Liver (tissue), 9 donors: ENCODE data around the gene DIAPH3. TPM values are rescaled to one million over a fixed set of nuclear protein-coding genes. Genes with fewer than 3 reads are reported as not detected.

ENCODE experiments used
- DNase-seq: peaks from one replicate; pipeline ENCODE4 v3.0.0-alpha.2; 2017; ENCODE audit warnings: low spot score
- H3K27ac ChIP-seq, 2 donors: one replicate each; pipeline ENCODE4 v1.7.0; 2013; ENCODE audit warnings: inconsistent platforms in 2 of 2, low read length in 2 of 2, control low read depth in 1 of 2, low read depth in 1 of 2, mild to moderate bottlenecking in 1 of 2
- H3K27me3 ChIP-seq, 4 donors: one replicate each; pipeline versions ENCODE4 v1.6.1 to v1.7.0; 2013; ENCODE audit warnings: low read length in 3 of 4, inconsistent platforms in 1 of 4, mild to moderate bottlenecking in 1 of 4, moderate library complexity in 1 of 4; ENCODE audit not compliant: control insufficient read depth in 4 of 4, insufficient read depth in 4 of 4
- H3K36me3 ChIP-seq, 4 donors: one replicate each; pipeline versions ENCODE4 v1.6.1 to v1.7.0; 2013; ENCODE audit warnings: low read length in 3 of 4, mild to moderate bottlenecking in 3 of 4, low read depth in 1 of 4, moderate library complexity in 1 of 4; ENCODE audit not compliant: control insufficient read depth in 4 of 4, insufficient read depth in 3 of 4
- H3K4me1 ChIP-seq, 4 donors: one replicate each; pipeline versions ENCODE4 v1.6.1 to v1.7.0; 2013; ENCODE audit warnings: low read length in 3 of 4, mild to moderate bottlenecking in 3 of 4, moderate library complexity in 1 of 4; ENCODE audit not compliant: control insufficient read depth in 4 of 4, insufficient read depth in 4 of 4
- H3K4me3 ChIP-seq, 3 donors: one replicate each; pipeline versions ENCODE4 v1.6.1 to v1.7.0; 2013; ENCODE audit warnings: low read length in 3 of 3, control low read depth in 1 of 3, low read depth in 1 of 3, mild to moderate bottlenecking in 1 of 3
- H3K9ac ChIP-seq, 2 donors: one replicate each; pipeline ENCODE4 v1.7.0; 2013; ENCODE audit warnings: low read length in 2 of 2, mild to moderate bottlenecking in 2 of 2, moderate library complexity in 2 of 2, control low read depth in 1 of 2, low read depth in 1 of 2
- H3K9me3 ChIP-seq, 4 donors: one replicate each; pipeline versions ENCODE4 v1.6.1 to v1.7.0; 2013; ENCODE audit warnings: low read length in 3 of 4; ENCODE audit not compliant: control insufficient read depth in 4 of 4
- GABPA ChIP-seq, 2 donors: IDR thresholded peaks in 1 of 2; conservative IDR thresholded peaks in 1 of 2; 2 replicates each; pipeline ENCODE4 v1.6.1; 2016; ENCODE audit warnings: antibody characterized with exemption in 2 of 2, mild to moderate bottlenecking in 1 of 2, moderate library complexity in 1 of 2
- HNF4A ChIP-seq, 2 donors: conservative IDR thresholded peaks; 2 replicates each; pipeline ENCODE4 v1.6.1; 2016; ENCODE audit warnings: antibody characterized with exemption in 2 of 2, mild to moderate bottlenecking in 2 of 2
- HNF4G ChIP-seq: IDR thresholded peaks from 2 replicates; pipeline ENCODE4 v1.6.1; 2016; ENCODE audit warnings: antibody characterized with exemption
- NR2F2 ChIP-seq: IDR thresholded peaks from 2 replicates; pipeline ENCODE4 v1.6.1; 2016; ENCODE audit warnings: antibody characterized with exemption
- RAD21 ChIP-seq, 2 donors: IDR thresholded peaks; 2 replicates each; pipeline ENCODE4 v1.6.1; 2016; ENCODE audit warnings: antibody characterized with exemption in 2 of 2, mild to moderate bottlenecking in 2 of 2
- RXRA ChIP-seq, 2 donors: IDR thresholded peaks; 2 replicates each; pipeline ENCODE4 v1.6.1; 2017 to 2018; ENCODE audit warnings: antibody characterized with exemption in 2 of 2, mild to moderate bottlenecking in 1 of 2
- TAF1 ChIP-seq: conservative IDR thresholded peaks from 2 replicates; pipeline ENCODE4 v1.6.1; 2016; ENCODE audit warnings: antibody characterized with exemption, mild to moderate bottlenecking
- YY1 ChIP-seq: IDR thresholded peaks from 2 replicates; pipeline ENCODE4 v1.6.1; 2016; ENCODE audit warnings: antibody characterized with exemption, mild to moderate bottlenecking
- WGBS: extraction: QIAGEN DNeasy Blood & Tissue Kit; methylation state at CpG from one replicate; pipeline ENCODE4 v1.1.7; 2013; 5-methylcytosine and 5-hydroxymethylcytosine counted together
- polyA plus RNA-seq, 2 donors: library from polyadenylated mRNA; stranded (reverse) in 1 of 2; unstranded in 1 of 2; fragments of 200-250 nt in 1 of 2; fragments of >200 nt in 1 of 2; fragmentation: Nextera tagmentation in 1 of 2; extraction: Ambion mirVana in 1 of 2; gene quantifications; one replicate each; pipeline versions ENCODE4 v1.2.1 to v1.2.3, GENCODE V29; 2013 to 2015
- total RNA-seq, 2 donors: library from RNA; depleted of rRNA; stranded (reverse); fragments of >200 nt; gene quantifications; one replicate each; pipeline ENCODE4 v1.2.3, GENCODE V29; 2014
- TF ChIP-seq, protein P1 (sequence below): IDR thresholded peaks from 2 replicates; pipeline ENCODE4 v1.6.1; 2016; ENCODE audit warnings: antibody characterized with exemption
- TF ChIP-seq, protein P2 (sequence below): IDR thresholded peaks from 2 replicates; pipeline ENCODE4 v1.6.1; 2016; ENCODE audit warnings: antibody characterized with exemption, mild to moderate bottlenecking
- TF ChIP-seq, protein P3 (sequence below): fragments of 150-350 bp; IDR thresholded peaks from 2 replicates; pipeline ENCODE4 v1.5.1; 2017; ENCODE audit warnings: improper control_type of control experiment, low read depth, low read length; ENCODE audit not compliant: missing input control
- TF ChIP-seq, protein P4 (sequence below): IDR thresholded peaks from 2 replicates; pipeline ENCODE4 v1.6.1; 2016; ENCODE audit warnings: antibody characterized with exemption
- donor health status: healthy.
- donor health status: healthy.
- donor health status: healthy.
- donor health status: healthy.
- donor health status: healthy.

Gene DIAPH3
- total and polyA plus RNA-seq, 4 donors, result 0.08 to 11.1 (median 0.27) TPM

- TF ChIP-seq, protein P1, sequence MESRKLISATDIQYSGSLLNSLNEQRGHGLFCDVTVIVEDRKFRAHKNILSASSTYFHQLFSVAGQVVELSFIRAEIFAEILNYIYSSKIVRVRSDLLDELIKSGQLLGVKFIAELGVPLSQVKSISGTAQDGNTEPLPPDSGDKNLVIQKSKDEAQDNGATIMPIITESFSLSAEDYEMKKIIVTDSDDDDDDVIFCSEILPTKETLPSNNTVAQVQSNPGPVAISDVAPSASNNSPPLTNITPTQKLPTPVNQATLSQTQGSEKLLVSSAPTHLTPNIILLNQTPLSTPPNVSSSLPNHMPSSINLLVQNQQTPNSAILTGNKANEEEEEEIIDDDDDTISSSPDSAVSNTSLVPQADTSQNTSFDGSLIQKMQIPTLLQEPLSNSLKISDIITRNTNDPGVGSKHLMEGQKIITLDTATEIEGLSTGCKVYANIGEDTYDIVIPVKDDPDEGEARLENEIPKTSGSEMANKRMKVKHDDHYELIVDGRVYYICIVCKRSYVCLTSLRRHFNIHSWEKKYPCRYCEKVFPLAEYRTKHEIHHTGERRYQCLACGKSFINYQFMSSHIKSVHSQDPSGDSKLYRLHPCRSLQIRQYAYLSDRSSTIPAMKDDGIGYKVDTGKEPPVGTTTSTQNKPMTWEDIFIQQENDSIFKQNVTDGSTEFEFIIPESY, result no peak
- TF ChIP-seq, protein P2, sequence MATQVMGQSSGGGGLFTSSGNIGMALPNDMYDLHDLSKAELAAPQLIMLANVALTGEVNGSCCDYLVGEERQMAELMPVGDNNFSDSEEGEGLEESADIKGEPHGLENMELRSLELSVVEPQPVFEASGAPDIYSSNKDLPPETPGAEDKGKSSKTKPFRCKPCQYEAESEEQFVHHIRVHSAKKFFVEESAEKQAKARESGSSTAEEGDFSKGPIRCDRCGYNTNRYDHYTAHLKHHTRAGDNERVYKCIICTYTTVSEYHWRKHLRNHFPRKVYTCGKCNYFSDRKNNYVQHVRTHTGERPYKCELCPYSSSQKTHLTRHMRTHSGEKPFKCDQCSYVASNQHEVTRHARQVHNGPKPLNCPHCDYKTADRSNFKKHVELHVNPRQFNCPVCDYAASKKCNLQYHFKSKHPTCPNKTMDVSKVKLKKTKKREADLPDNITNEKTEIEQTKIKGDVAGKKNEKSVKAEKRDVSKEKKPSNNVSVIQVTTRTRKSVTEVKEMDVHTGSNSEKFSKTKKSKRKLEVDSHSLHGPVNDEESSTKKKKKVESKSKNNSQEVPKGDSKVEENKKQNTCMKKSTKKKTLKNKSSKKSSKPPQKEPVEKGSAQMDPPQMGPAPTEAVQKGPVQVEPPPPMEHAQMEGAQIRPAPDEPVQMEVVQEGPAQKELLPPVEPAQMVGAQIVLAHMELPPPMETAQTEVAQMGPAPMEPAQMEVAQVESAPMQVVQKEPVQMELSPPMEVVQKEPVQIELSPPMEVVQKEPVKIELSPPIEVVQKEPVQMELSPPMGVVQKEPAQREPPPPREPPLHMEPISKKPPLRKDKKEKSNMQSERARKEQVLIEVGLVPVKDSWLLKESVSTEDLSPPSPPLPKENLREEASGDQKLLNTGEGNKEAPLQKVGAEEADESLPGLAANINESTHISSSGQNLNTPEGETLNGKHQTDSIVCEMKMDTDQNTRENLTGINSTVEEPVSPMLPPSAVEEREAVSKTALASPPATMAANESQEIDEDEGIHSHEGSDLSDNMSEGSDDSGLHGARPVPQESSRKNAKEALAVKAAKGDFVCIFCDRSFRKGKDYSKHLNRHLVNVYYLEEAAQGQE, result no peak
- no peak for TF ChIP-seq YY1
These were observed 441.5 kb downstream of the DIAPH3 start (continued) for GRCh38 chr13:59721926-59722910.

- WGBS, result 86% methylated on average over 1 of the region's 1 CpG
- no peak for DNase-seq
These were observed 448.1 kb downstream of the DIAPH3 start for GRCh38 chr13:59715611-59716010.

More at GRCh38 chr13:59715611-59716010, 448.1 kb downstream of the DIAPH3 start:
- Histone ChIP-seq H3K4me1 (no peaks in the 10 kb centered on the region), H3K36me3 (no peaks in the 10 kb centered on the region), H3K27ac (no peak overlapping the region), H3K9me3 (no peaks in the 10 kb centered on the region), H3K4me3 (no peak overlapping the region), H3K27me3 (no peaks in the 10 kb centered on the region), H3K9ac (no peak overlapping the region)
- TF ChIP-seq, protein P2, result no peak
- TF ChIP-seq, protein P3, sequence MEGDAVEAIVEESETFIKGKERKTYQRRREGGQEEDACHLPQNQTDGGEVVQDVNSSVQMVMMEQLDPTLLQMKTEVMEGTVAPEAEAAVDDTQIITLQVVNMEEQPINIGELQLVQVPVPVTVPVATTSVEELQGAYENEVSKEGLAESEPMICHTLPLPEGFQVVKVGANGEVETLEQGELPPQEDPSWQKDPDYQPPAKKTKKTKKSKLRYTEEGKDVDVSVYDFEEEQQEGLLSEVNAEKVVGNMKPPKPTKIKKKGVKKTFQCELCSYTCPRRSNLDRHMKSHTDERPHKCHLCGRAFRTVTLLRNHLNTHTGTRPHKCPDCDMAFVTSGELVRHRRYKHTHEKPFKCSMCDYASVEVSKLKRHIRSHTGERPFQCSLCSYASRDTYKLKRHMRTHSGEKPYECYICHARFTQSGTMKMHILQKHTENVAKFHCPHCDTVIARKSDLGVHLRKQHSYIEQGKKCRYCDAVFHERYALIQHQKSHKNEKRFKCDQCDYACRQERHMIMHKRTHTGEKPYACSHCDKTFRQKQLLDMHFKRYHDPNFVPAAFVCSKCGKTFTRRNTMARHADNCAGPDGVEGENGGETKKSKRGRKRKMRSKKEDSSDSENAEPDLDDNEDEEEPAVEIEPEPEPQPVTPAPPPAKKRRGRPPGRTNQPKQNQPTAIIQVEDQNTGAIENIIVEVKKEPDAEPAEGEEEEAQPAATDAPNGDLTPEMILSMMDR, result no peak
- no peak for TF ChIP-seq HNF4G
- no peak for TF ChIP-seq GABPA (IDR thresholded peaks at IDR 0.05 in 1 of 2, conservative IDR thresholded peaks at IDR 0.05 in 1 of 2)
- TF ChIP-seq YY1, result no peak
- TF ChIP-seq RAD21 (IDR thresholded peaks at IDR 0.05), result no peak
- TF ChIP-seq, protein P4, sequence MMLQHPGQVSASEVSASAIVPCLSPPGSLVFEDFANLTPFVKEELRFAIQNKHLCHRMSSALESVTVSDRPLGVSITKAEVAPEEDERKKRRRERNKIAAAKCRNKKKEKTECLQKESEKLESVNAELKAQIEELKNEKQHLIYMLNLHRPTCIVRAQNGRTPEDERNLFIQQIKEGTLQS, result no peak
- no peak for TF ChIP-seq NR2F2
- no peak for TF ChIP-seq HNF4A (conservative IDR thresholded peaks at IDR 0.05)
- no peak for TF ChIP-seq TAF1
- no peak for TF ChIP-seq RXRA (IDR thresholded peaks at IDR 0.05)
